Hepatocyte (in vitro differentiated cells): ENCODE data around the gene PLCL1.

Source experiments
- EZH2 ChIP-seq: fragments of 200-600 bp; sonication (generic); IDR thresholded peaks from 2 replicates; pipeline ENCODE4 v1.6.1; 2016; ENCODE audit warnings: antibody characterized with exemption, mild to moderate bottlenecking, borderline replicate concordance
- EZH2phosphoT487 ChIP-seq: fragments of 200-600 bp; sonication (generic); IDR thresholded peaks from one replicate; pipeline ENCODE4 v1.6.1; 2018; ENCODE audit warnings: antibody characterized with exemption, mild to moderate bottlenecking, low read depth, moderate library complexity; ENCODE audit not compliant: unreplicated experiment, severe bottlenecking
- TF ChIP-seq, protein P1 (sequence below): fragments of 200-600 bp; sonication (generic); IDR thresholded peaks from 2 replicates; pipeline ENCODE4 v1.5.1; 2016; ENCODE audit warnings: antibody characterized with exemption, mild to moderate bottlenecking; ENCODE audit not compliant: poor library complexity

DNA sequence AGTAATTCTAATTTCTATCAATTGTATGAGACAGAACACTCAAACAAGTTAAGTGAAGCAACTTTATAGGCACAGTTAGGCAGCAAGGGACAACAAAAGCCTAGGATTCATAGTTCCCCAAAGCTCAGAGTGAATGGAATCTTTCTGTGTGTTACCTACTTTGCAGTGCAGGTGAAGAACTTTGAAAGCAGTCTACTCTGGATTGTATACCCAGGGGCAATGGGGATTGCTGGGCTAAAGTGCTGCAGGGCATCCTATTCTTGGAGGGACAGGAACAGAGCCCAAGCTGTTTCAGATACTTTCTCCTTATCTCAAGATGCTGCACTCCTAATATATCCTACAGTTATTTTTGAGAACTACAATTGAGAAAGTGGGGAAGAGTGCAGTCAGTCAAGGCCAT is 207.6 kb downstream of the PLCL1 start:
- TF ChIP-seq, protein P1, sequence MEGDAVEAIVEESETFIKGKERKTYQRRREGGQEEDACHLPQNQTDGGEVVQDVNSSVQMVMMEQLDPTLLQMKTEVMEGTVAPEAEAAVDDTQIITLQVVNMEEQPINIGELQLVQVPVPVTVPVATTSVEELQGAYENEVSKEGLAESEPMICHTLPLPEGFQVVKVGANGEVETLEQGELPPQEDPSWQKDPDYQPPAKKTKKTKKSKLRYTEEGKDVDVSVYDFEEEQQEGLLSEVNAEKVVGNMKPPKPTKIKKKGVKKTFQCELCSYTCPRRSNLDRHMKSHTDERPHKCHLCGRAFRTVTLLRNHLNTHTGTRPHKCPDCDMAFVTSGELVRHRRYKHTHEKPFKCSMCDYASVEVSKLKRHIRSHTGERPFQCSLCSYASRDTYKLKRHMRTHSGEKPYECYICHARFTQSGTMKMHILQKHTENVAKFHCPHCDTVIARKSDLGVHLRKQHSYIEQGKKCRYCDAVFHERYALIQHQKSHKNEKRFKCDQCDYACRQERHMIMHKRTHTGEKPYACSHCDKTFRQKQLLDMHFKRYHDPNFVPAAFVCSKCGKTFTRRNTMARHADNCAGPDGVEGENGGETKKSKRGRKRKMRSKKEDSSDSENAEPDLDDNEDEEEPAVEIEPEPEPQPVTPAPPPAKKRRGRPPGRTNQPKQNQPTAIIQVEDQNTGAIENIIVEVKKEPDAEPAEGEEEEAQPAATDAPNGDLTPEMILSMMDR = no peak
- TF ChIP-seq EZH2phosphoT487 (no peak), EZH2 (no peak)
